ENCODE results near the gene TSPAN9.
A peak's percentile ranks its signal among the peaks of the same experiment; 100 is the strongest.

The TSPAN9 gene

DNA sequence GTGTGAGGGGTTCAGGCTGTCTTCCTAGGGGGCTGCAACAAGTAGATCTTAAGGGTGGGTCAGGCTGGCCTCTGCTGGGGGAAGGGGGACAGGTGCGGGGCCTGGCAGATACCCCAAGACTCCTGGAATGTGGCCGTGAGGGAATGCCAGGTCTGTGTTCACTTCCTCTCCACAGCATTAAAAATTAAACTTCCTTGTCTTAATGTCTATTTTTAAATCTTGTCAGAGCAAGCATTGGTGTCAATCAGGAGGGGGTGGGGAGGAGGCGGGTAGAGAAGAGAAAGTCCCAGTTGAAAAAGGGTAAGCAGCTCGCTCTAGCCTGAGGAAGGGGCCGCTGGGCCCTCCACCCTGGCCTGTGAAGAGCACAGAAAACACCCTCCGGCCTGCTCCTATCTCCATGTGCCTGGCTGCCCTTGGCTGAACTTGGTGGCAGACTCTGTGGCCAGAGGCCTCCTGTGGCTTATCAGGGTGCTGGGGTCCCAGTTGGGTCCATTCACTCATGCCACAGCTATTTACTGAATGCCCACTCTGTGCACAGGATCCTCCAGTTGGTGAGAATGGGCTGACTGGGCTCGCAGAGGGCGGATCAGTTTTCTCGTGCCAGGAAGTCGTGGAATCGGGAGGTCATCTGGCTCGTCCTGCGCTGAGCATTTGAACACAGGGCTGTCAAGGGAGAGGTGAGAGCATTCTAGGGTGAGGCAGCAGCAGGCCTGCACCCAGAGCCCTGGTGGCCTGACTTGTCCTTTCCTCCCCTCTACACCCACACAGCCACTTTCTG, 128.8 kb downstream of the TSPAN9 start:
- no peak for DNase-seq (ENCODE audit: low read depth)

DNA sequence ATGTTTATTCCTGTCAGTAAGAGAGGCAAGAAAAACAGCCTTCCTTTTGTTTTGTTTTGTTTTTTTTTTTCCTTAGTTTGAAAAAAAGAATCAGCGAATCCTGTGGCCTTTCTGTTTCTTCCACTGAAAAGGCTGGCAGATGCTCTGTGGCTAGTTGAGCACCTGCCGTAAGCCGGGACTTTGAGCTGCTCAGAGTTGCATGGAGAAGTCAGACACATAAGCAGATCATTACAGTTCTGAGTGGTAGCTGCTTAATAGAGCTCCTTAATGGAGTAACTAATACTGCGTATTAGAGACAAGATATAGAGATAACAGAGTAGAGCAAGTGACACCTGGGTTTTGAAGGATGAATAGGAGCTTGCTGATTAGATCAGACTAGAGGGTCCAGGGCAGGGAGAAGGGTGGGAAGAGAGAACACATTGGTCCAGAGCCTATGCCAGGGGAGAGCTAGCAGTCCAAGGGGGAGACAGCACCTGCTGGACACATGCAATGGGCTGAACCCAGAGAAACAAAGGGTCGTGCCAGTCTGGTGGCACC, 129.4 kb downstream of the TSPAN9 start:
- DNase-seq (ENCODE audit: low read depth): no peak

DNA sequence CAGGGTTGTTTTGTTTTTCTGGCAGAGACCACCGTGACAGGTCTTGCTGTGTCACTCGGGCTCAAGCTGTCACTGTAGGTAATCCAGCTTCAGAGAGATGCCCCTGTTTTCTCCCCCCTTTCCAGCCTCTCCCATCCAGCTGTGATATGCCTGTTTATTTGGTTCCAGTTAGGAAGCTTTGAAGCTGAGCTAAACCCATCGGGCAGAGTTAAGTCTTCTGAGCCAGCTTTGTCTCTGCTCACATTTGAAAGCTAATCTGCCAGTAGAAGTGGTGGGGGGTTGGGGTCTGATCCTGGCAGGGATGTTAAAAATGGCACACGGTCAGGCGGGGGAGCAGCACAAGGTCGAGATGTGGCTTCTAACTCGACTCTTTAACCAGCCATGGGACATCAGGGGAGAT, 130.0 kb downstream of the TSPAN9 start:
- no peak for DNase-seq (ENCODE audit: low read depth)

DNA sequence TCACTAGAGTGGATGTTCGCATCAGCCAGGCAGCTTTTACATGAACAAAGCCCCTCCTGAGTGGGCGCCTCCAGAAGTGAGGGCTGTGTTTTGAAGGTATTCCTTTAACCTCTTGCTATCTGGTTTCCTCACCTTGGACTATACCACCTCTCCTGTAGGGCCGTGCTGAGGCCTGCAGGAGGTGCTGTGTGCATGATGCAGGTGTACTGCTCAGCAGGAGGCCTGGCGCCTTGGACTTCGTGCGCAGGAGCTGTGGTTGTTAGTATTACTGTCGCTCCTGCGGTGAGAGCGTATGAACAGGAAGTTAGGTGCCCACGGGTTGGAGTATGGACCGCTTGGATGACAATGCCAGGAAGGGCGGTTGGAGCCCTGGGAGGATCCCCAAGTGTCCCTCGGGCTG, 130.7 kb downstream of the TSPAN9 start:
- DNase-seq (ENCODE audit: low read depth): no peak

DNA sequence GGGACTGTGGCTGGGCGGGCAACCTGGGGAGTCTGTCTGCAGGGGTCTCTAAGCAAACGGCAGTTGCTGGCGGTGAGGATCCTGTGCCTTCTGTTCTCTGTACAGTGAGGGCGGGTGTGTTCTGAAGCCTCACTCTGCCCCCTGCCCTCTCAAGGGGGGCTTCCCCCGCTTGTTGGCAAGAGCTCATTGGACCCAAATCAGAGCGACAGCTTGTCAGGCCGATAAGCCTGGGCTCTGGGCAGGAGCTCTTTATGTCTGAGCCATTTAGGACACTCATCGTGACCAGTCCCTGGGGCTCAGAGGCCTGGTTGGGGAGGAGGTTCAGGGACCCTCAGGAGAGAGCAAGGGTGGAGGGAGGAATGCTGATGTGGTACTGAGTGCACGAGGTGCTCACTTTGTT, 136.0 kb downstream of the TSPAN9 start:
- DNase-seq (ENCODE audit: low read depth): no peak

DNA sequence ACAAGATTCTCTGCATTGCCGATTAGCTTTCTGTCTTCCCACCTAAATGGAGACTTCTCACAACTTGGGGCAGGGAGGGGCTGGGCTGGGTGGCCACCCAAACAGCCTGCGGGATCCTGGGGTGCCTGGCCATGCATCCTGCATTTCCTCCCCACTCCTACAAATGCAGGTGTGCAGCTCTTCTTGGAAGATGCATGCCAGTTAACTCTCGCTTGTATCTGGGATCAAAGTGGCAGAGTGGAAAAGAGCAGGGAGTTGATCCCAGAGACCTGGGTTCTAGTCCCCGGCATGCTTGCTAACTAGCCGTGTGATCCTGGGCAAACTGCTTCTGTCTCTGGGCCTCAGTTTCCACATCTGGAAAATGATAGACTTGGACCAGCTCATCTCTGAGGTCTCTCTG, 136.6 kb downstream of the TSPAN9 start:
- no peak for DNase-seq (ENCODE audit: low read depth)

DNA sequence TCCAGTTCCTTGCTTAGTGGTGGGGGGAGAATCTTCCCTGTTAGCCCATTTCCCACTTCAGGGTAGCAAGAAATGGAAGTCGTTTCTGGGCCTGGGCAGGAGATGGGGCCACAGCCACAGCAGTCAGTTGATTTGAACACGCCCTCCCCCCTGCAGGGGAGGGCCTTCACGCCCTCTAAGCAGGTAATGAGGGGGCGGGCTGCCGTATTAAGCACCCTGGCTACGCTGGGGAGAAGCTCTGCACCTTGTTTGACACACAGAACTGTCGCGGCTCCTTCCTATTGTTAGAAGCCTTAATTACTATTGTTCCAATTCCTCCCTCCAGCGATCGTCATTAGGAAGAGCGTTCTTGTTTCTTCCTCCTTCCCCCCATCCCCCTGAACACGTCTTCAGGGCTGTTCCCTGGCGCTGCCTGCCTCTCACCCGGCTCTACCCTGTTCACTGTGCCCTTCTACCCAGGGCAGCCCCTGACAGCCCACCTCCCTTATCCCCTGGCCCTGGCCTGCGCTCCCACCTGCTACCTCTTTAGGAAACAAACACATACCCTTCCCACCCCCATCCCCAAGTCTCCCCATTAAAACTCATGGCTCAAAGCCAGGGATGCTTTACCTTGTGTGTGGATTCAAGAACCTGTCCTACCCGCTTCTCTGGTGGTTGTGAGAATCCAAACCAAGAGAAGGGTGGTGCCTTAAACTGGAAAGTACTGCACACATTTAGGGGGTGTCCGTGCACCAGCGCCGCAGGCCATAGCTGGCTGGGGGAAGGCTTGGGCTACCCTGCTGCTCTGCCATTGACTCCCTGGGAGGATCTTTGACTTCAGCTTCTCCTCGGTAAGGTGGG, 137.6 kb downstream of the TSPAN9 start:
- DNase-seq (ENCODE audit: low read depth): no peak

DNA sequence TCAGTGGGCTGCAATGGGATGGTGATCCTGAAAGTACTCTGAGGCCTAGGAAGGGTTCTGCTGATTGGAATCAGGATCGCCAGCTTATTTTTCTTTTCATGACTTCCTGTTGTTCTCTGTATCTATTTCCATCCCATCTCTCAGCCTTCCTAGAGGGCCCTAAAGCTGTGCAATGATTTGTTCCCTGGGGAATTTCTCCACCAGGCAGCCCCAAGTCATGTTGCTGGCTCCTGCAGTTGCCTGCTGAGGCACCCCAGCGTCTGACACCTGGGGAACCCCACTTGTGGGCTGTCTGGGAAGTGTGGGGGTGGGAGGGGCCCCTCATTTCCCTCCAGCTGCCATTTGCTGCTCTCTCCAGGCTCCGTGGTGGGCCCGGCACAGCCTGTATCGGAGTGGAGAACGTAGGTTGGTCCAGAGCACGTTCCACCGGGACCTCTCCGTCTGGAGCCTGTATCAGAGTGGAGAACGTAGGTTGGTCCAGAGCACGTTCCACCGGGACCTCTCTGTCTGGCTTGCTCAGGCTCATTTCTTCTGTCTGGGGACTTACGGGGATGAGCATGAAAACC, 138.3 kb downstream of the TSPAN9 start:
- no peak for DNase-seq (ENCODE audit: low read depth)

DNA sequence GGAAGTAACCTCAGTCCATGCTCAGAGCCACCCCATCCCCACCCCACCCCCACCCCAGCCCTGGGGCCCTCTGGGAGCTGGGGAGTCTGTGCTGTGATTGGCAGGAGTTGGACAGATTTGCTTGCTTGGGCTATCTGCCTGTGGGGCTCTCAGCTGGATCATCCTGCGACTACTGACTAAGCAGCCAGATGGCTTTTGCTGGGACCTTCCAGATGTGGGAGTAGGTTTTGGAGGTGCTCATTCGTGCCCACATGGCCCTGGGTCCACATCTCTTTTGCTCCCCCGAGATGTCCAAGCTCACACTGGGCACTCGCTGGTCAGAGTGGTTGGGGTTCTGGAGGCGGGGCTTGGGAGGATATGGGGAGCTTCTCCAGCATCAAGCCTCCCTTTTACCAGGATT, 138.9 kb downstream of the TSPAN9 start:
- no peak for DNase-seq (ENCODE audit: low read depth)

DNA sequence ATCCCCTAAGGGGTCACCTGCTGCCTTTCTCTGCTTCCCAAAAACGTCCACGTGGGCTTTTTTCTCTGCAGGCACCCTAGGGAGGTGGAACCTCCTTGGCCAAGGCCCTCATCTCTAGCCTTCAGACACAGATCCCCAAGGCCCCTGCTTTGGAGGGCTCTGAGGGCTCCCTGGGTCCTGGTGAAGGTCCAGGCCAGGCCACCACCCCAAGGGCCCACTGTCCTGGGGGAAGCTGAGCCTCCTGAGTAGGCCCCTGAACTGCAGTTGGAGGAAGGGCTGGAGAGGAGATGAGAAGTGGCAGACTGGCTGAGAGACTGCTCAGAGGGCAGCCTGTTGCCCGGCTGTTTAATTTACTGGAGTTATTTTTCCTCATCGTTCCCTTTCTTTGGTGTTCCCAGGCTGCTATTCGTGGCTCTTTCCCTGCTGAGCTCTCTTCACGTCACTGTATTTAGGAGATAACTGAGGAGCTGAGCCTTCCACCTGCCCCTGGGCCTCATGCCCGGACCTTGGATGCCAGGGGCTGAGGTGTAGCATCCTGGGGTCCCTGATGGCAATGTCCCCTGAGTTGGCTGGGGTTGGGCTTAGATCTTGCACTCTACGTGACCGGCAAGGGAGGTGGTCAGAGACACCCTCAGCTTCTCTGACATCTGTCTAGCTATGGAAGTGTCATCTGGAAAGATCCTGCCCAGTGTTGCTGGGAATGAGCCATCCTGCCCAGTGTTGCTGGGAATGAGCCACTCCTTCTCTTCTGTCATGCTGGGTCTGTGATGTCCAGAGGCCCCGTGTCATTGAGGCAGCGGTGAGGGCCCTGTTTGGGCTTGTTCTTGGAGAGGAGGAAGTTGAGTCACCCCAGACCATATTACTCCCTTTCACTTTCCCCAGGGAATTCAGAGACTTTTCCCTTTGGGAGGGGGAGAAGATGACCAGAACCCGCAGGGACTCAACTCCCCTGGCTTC, 139.8 kb downstream of the TSPAN9 start:
- DNase-seq (ENCODE audit: low read depth): no peak

DNA sequence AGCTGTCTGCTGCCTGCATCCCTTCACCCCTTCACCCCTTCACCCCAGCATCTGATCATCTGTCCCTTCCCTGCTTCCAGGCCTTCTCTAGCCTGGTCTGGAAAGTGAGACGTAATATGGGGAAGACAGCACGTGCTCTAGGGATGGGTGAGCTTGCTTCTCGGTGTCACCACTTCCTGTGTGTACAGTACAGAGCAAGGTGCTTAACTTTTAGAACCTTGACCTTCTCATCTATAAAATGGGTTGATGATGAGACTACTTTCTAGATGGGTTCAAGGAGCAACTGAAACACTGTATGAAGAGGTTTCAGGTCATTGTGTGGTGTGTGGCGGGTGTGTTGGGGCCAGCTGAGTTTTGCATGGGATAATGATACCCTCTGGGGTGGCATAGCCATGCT, 140.5 kb downstream of the TSPAN9 start:
- DNase-seq (ENCODE audit: low read depth): no peak

DNA sequence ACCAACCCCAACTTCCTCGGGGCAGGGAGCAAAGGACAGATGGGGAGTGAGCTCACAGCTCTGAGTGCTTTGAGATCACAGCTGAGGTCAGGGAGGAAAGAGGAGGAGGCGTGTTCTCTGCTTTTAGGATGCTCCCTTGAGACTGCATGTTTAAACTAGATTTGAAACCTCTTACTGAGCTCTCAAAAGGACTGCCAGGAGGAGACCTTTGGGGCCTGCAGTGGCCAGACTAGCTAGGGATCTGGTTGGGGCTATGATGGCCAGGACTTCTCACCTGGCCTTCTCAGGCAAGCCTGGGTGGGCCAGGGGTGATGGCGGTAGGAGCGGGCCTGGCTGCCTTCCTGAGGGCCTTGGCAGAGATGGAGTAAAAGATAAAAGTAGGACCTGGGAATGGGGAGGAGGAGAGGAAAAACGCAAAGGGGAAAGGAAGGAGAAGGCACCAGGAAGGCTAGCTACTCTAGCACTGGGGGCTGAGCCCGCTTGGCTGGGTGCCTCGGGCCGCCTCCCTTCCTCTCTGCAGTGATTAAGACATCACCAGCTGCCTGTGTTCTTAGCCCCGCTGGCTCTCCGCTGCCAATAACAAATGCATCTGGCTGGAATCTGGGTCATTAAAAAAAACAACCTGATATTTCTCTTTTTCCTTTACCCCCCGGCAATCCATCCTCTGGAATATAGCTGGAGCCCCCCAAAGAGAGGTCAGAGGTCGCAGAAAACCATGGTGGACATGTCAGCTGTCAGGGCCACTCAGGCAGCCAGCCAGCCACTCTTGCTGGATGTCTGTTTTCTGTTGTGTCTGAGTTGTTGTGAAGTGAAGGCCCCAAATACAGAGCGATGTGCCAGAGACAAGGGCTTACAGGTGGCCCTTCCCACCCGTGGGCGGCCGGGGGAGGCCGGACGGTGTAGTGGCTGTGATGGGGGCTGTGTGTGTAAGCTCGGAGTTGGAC, 141.3 kb downstream of the TSPAN9 start:
- peak; percentile 59 for DNase-seq (ENCODE audit: low read depth)

DNA sequence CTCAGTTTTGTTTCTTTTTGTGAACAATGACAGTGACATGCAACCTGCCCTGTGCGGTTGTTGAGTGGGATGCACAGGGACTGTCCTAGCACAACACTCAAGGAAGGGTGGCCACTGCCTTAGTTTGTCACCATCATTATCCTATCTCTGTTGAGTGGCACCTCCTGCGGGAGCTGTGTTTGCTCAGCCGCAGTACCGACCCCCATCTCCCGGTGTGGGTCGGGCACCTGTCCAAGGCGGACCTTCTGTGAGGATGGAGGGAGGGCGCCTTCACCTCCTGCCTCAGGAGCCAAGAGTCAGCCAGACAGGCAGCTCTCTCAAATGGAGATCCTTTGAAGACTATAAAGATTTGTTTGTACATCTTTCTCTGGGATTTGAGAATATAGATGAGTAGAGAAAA, 142.1 kb downstream of the TSPAN9 start:
- no peak for DNase-seq (ENCODE audit: low read depth)

DNA sequence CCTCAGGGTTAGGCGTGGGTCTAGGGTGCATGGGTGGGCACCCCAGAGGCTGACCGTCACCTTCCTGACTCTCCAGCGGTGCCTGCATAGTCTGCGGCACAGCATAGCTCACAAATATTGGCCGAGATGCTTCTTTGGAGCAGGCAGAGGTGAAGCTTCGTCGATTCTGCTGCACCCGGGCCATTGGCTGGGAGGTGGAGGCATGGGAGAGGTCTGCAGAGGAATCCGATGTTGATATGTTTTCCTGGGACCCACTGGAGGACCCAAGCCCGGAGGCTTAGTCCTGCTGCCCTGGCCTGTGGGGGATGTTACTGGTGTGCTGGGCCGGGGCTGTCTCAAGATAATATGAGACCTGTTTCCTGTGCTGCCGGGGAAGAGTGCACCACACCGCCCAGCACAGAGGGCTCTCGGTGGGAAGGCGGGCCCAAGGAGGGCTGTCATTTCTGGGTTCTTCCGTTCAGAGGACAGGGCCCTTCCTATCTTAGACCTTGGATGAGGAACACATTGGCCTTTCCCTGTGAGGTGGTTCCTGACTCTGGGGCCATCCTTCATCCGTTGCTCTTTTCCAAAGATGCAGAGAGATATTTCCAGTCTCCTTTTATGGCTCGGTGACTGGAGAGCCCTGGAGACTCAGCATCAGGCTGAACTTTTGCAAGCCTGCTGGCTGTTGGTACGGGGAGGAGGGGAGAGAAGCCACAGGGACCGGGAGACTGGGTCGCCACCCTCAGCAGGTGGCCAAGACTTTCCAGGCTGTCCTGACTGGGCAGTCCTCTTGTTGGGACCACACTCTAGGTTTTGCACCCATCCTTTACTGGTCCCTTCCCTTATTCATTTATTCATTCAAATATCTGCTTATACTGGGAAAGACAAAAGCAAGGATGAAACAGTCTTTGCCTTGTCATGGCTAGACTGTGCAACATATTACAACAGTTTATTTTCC, 143.5 kb downstream of the TSPAN9 start:
- no peak for DNase-seq (ENCODE audit: low read depth)

DNA sequence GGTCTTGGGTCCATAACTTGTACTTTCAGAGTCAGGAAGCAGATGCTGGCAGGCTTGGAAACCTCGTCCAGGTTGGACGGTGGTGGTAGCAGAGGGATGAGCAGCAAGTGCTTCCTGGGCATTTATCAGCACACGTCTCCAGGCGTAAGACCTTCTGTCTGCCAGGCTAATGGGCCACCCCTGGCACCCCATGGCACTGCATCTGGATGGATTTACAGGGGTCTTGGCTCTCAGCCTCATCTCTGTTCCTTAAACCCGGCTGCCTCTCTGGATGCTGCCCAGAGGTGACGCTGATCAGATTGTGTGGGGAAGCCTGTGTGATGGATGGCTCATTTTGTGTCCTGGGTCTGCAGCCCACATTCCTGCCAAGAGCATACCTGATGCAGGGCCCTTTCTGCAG, 145.1 kb downstream of the TSPAN9 start:
- no peak for DNase-seq (ENCODE audit: low read depth)

DNA sequence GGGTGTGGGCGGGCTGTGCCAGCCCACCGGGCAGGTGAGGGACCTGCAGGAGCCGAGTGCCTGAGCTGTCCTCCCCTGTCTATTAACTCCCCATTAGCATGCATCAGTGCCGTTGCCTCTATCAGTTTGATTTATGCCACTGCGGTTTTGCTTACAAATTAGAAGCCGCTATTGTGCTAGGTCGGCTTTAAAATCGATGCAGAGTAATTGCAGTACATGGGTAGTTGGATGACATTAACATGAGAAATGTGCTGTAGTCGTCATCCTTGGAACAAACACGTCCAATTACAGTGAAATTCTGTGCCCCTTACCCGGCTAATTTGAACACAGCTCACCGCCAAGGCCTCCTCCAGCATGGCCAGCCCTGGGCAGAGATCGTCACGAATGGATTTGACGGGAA, 145.8 kb downstream of the TSPAN9 start:
- no peak for DNase-seq (ENCODE audit: low read depth)

DNA sequence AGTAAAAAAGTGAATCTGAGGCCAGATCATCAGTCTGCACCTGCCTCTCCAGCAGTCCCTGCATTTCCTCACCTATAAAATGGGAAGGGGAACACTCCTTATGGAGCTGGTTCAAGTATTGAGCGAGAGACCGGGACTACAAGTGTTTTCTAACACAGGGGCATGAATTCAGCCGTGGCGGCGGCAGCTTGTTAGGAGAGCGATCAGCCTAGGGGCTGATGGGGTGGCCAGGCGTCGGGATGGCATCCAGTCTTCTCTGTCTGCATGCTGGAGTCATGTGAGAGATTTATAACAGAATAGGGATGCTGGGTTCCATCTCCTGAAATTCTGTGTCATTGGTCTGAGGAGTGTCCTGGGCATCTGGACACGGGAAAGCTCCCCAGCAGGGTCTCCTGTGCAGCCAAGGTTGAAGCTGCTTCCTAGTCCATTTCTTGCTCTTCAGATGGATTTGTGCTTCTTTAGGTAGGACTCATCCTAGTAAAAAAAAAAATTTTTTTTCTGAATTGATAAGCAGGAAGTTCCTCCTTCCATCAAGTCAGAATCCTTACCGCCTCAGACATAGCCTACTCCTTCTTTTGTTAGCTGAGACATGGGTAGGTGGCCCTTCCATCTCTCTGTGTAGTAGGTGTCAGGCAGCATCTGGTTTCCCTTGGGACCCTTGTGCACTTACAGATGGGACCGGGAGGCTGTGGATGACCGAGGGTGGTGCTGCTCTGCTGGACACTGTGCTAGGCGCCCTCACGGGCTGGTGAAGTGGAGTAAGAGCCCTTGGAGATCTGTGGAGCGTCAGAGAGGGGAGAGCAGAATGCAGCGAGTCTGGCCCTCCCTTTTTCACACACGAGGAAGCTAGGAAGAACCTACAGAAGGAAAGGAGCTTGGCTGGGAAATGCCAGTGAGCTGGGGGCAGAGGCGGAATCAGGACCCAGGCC, 146.7 kb downstream of the TSPAN9 start:
- DNase-seq (ENCODE audit: low read depth): no peak

DNA sequence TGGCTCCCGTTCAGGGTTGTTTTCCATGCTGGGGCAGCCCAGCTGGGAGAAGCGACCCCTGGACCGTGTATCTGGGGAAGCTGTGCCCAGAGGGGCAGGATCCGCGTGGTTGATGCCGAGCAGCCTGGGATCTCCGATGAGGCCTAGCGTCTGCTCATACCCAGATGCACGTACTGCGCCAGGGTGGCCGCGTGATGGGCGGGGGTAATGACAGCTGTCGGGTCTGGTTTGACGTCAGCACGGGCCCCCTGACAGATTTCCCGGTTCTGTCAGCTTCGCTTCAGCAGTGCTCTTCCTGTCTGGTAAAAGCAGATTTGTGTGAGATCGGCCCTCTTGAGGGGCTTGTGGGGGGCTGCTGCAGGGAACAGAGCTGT, 147.3 kb downstream of the TSPAN9 start:
- no peak for DNase-seq (ENCODE audit: low read depth)

All from fibroblast of the conjunctiva (primary cell).